Suprapubic skin (tissue), 4 donors: ENCODE results near the gene CAPN3. TPM values are rescaled to one million over a fixed set of nuclear protein-coding genes. Genes with fewer than 3 reads are reported as not detected.

Experiments
- DNase-seq, 2 donors: peaks; one replicate each; pipeline ENCODE4 v3.0.0-alpha.2; 2019; ENCODE audit warnings: low spot score in 2 of 2
- H3K27ac ChIP-seq: fragments of 200-600 bp; sonication (generic); one replicate; pipeline ENCODE4 v1.5.1; 2019
- H3K27me3 ChIP-seq: fragments of 200-600 bp; sonication (generic); one replicate; pipeline ENCODE4 v1.5.1; 2019
- H3K36me3 ChIP-seq: fragments of 200-600 bp; sonication (generic); one replicate; pipeline ENCODE4 v1.5.1; 2019
- H3K4me1 ChIP-seq: fragments of 200-600 bp; sonication (generic); one replicate; pipeline ENCODE4 v1.5.1; 2019
- H3K4me3 ChIP-seq: fragments of 200-600 bp; sonication (generic); one replicate; pipeline ENCODE4 v1.5.1; 2019; ENCODE audit warnings: mild to moderate bottlenecking
- H3K9me3 ChIP-seq: fragments of 200-600 bp; sonication (generic); one replicate; pipeline ENCODE4 v1.5.1; 2019
- EP300 ChIP-seq: sonication (generic); formaldehyde crosslinking; IDR thresholded peaks from one replicate; pipeline ENCODE4 v1.6.1; 2017; ENCODE audit warnings: antibody characterized with exemption
- POLR2A ChIP-seq, 2 donors: fragments of 450-650 bp; IDR thresholded peaks; one replicate each; pipeline ENCODE4 v1.6.1; 2017; ENCODE audit warnings: antibody characterized with exemption in 2 of 2, mild to moderate bottlenecking in 2 of 2, moderate library complexity in 2 of 2
- POLR2AphosphoS5 ChIP-seq, 3 donors: sonication (generic); formaldehyde crosslinking; IDR thresholded peaks; one replicate each; pipeline ENCODE4 v1.6.1; 2017; ENCODE audit warnings: antibody characterized with exemption in 3 of 3
- WGBS: methylation state at CpG from one replicate; pipeline ENCODE4 v1.1.5; 2018; 5-methylcytosine and 5-hydroxymethylcytosine counted together
- total RNA-seq, 4 donors: library from RNA; depleted of rRNA; stranded (reverse); fragments of >200 nt; gene quantifications; one replicate each; pipeline ENCODE4 v1.1.0, GENCODE V29; 2016
- TF ChIP-seq, protein P1 (sequence below), 2 donors: fragments of 200-600 bp in 1 of 2; fragments of 450-650 bp in 1 of 2; sonication (generic) in 1 of 2; IDR thresholded peaks; one replicate each; pipeline ENCODE4 v1.5.1; 2016 to 2019; ENCODE audit warnings: antibody characterized with exemption in 2 of 2, mild to moderate bottlenecking in 1 of 2, moderate library complexity in 1 of 2

CAPN3 gene
- total RNA-seq, 4 donors from 2014 or later, result 28.9 to 117 (median 50.1) TPM

DNA sequence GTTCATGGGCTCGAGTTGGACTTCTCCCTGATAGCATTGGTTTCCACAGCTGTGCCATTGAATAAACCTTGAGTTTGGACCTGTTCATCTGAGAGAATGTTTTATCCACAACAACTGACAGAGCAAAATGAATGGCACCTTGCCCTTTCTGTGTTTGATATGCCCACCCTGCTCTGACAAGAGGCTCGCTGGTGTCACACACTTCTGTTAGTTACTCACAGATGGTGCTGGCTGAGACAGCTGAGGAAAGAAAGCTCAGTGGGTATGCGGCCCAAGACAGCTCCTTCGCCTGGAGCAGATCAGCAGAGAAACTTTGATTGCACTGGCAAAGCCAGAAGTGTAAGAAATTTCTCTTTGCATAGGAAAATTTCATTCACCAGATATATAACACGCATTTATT is 2.5 kb upstream of the CAPN3 start:
- DNase-seq, result no peak
- Histone ChIP-seq H3K4me1 (no peaks in the 10 kb centered on the region), H3K9me3 (no peaks in the 10 kb centered on the region), H3K4me3 (no peak overlapping the region), H3K27me3 (no peaks in the 10 kb centered on the region), H3K36me3 (peaks cover 48% of the 10 kb centered on the region), H3K27ac (no peak overlapping the region)
- WGBS, result 86% methylated on average over 5 of the region's 5 CpGs
- TF ChIP-seq POLR2AphosphoS5 (IDR thresholded peaks at IDR 0.05), result no peak
- TF ChIP-seq, protein P1, sequence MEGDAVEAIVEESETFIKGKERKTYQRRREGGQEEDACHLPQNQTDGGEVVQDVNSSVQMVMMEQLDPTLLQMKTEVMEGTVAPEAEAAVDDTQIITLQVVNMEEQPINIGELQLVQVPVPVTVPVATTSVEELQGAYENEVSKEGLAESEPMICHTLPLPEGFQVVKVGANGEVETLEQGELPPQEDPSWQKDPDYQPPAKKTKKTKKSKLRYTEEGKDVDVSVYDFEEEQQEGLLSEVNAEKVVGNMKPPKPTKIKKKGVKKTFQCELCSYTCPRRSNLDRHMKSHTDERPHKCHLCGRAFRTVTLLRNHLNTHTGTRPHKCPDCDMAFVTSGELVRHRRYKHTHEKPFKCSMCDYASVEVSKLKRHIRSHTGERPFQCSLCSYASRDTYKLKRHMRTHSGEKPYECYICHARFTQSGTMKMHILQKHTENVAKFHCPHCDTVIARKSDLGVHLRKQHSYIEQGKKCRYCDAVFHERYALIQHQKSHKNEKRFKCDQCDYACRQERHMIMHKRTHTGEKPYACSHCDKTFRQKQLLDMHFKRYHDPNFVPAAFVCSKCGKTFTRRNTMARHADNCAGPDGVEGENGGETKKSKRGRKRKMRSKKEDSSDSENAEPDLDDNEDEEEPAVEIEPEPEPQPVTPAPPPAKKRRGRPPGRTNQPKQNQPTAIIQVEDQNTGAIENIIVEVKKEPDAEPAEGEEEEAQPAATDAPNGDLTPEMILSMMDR (IDR thresholded peaks at IDR 0.05), result no peak

DNA sequence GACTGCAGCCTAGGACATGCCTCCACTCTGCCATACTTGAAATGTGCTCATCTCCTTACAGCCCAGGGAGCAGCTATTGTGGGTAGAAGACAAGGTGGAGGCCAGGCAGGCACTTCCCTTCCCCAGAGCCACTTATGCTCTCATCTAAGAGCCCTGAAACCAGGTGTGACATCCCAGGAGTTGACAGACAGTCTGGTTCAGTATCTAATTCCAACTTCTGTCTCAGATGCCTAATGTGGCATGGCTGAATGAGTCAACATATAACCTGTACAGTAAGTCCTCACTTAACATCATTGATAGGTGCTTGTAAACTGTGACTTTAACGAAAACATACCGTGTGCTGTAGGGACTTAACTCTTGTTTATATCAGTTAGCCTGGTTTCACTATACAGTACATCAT is 1.2 kb upstream of the CAPN3 start:
- H3K36me3 ChIP-seq, result peaks cover 36% of the 10 kb centered on the region

DNA sequence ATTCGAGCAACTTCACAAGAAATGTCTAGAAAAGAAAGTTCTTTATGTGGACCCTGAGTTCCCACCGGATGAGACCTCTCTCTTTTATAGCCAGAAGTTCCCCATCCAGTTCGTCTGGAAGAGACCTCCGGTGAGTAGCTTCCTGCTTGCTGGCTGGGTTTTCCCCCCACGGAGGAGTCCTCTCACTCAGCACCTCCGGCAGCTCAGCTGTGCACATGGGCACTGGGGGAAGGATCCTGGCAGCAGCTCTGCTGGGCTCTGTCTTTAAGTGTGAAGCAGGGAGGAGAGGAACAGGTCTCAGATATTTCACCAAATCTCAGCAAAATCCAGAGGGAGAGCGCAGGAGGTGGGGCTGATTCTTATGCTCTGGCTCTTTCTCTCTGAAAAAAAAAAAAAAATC is 684 bp downstream of the CAPN3 start:
- no peak overlapping the region for H3K4me3 ChIP-seq
- no peaks in the 10 kb centered on the region for H3K27me3 ChIP-seq
- no peak for DNase-seq
- no peaks in the 10 kb centered on the region for H3K9me3 ChIP-seq
- TF ChIP-seq EP300 (no peak), POLR2A (IDR thresholded peaks at IDR 0.05) (no peak), POLR2AphosphoS5 (IDR thresholded peaks at IDR 0.05) (no peak)
- TF ChIP-seq, protein P1 (IDR thresholded peaks at IDR 0.05), result no peak
- 71% methylated on average over 7 of the region's 7 CpGs for WGBS
- H3K36me3 ChIP-seq, result peaks cover 22% of the 10 kb centered on the region
- H3K4me1 ChIP-seq, result no peaks in the 10 kb centered on the region
- no peak overlapping the region for H3K27ac ChIP-seq

More for the DNA sequence above, 1.2 kb upstream of the CAPN3 start:
- Histone ChIP-seq H3K27ac (no peak overlapping the region), H3K4me3 (no peak overlapping the region), H3K9me3 (no peaks in the 10 kb centered on the region), H3K4me1 (no peaks in the 10 kb centered on the region), H3K27me3 (no peaks in the 10 kb centered on the region)
- 90% methylated on average over 2 of the region's 2 CpGs for WGBS
- TF ChIP-seq, protein P1 (IDR thresholded peaks at IDR 0.05), result no peak
- TF ChIP-seq POLR2AphosphoS5 (IDR thresholded peaks at IDR 0.05) (no peak), POLR2A (IDR thresholded peaks at IDR 0.05) (no peak), EP300 (no peak)
- no peak for DNase-seq

DNA sequence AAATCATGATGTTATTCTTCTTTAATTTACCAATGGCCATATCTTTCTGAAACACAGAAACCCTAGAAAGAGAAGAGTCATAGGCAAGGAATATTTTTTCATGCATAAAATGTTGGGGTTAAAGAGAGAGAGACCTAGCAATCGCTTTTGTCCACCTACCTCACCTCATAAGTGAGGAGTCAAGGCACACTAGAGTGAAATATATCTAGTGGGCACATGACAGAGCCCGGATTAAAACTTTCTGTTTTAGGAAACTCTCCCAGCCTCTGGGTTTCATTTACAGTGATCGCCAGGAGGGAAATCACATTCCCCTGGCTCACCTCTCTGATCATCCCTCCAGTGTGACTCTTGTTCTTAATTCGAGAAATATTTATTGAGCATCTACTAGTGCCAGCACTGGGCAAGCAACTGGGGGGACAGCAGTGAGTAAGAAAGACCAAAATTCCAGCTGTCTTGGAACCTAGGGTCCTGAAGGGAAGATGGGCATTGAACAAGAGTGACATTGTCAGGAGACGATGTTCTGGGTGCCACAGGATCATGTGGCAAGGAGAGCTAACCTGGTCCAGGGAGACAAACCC is 1.3 kb downstream of the CAPN3 start:
- H3K4me3 ChIP-seq, result no peak overlapping the region
- peaks cover 17% of the 10 kb centered on the region for H3K36me3 ChIP-seq
- WGBS, result 82% methylated on average over 5 of the region's 5 CpGs
- H3K4me1 ChIP-seq, result no peaks in the 10 kb centered on the region
- H3K27ac ChIP-seq, result no peak overlapping the region
- no peaks in the 10 kb centered on the region for H3K9me3 ChIP-seq
- DNase-seq, result no peak
- no peaks in the 10 kb centered on the region for H3K27me3 ChIP-seq
- TF ChIP-seq, protein P1 (IDR thresholded peaks at IDR 0.05), result no peak
- no peak for TF ChIP-seq POLR2A (IDR thresholded peaks at IDR 0.05)
- no peak for TF ChIP-seq EP300
- no peak for TF ChIP-seq POLR2AphosphoS5 (IDR thresholded peaks at IDR 0.05)

DNA sequence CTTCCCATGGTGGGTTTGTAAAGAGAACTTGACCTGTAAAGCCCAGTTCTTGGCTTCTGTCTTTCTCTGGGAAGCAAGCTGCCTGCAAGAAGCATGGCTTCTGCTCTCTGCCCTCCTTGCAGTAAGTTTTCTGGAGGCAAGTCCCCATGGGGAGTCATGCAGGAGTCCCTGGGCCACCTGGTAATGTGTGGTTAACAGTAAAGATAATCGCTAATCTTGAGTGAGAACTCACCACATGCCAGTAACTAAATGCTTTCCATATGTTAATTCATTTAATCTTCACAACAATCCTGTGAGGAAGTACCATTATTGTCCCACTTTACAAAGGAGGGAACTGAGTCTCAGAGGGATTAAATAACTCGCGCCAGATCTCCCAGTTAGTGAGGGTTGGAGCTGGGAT is 4.2 kb downstream of the CAPN3 start:
- no peak for DNase-seq
- Histone ChIP-seq H3K4me3 (no peak overlapping the region), H3K27me3 (no peaks in the 10 kb centered on the region), H3K9me3 (no peaks in the 10 kb centered on the region), H3K4me1 (no peaks in the 10 kb centered on the region), H3K36me3 (no peaks in the 10 kb centered on the region), H3K27ac (no peak overlapping the region)
- TF ChIP-seq, protein P1 (IDR thresholded peaks at IDR 0.05), result no peak
- TF ChIP-seq EP300 (no peak), POLR2AphosphoS5 (IDR thresholded peaks at IDR 0.05) (no peak), POLR2A (IDR thresholded peaks at IDR 0.05) (no peak)
- WGBS, result 87% methylated on average over 3 of the region's 3 CpGs
